Esophagus (tissue), 2 donors: ENCODE data around the gene ASIC4. TPM values are rescaled to one million over a fixed set of nuclear protein-coding genes. Genes with fewer than 3 reads are reported as not detected.

Source experiments
- H3K27ac ChIP-seq, 2 donors: one replicate each; pipeline ENCODE4 v1.5.1; 2013; ENCODE audit warnings: low read depth in 2 of 2, mild to moderate bottlenecking in 2 of 2, inconsistent platforms in 1 of 2, low read length in 1 of 2, moderate library complexity in 1 of 2
- H3K27me3 ChIP-seq, 2 donors: one replicate each; pipeline ENCODE4 v1.6.1; 2013; ENCODE audit warnings: low read length in 2 of 2, control low read depth in 1 of 2, mild to moderate bottlenecking in 1 of 2; ENCODE audit not compliant: insufficient read depth in 2 of 2, control insufficient read depth in 1 of 2
- H3K36me3 ChIP-seq, 2 donors: one replicate each; pipeline ENCODE4 v1.6.1; 2013; ENCODE audit warnings: low read length in 1 of 2; ENCODE audit not compliant: control insufficient read depth in 2 of 2, insufficient read depth in 2 of 2
- H3K4me1 ChIP-seq, 2 donors: one replicate each; pipeline ENCODE4 v1.6.1; 2013; ENCODE audit warnings: low read length in 1 of 2; ENCODE audit not compliant: control insufficient read depth in 2 of 2, insufficient read depth in 2 of 2
- H3K4me3 ChIP-seq, 2 donors: one replicate each; pipeline ENCODE4 v1.5.1; 2013; ENCODE audit warnings: low read length in 2 of 2, mild to moderate bottlenecking in 2 of 2, low read depth in 1 of 2, moderate library complexity in 1 of 2
- H3K9me3 ChIP-seq, 2 donors: one replicate each; pipeline ENCODE4 v1.6.1; 2013; ENCODE audit warnings: mild to moderate bottlenecking in 2 of 2, low read depth in 1 of 2, low read length in 1 of 2, moderate library complexity in 1 of 2; ENCODE audit not compliant: control insufficient read depth in 2 of 2, insufficient read depth in 1 of 2
- WGBS, 2 donors: extraction: QIAGEN DNeasy Blood & Tissue Kit; methylation state at CpG; one replicate each; pipeline ENCODE4 v1.1.7; 2013; 5-methylcytosine and 5-hydroxymethylcytosine counted together
- polyA plus RNA-seq, 2 donors: library from polyadenylated mRNA; stranded (reverse); fragments of 200-250 nt; gene quantifications; one replicate each; pipeline ENCODE4 v1.2.3, GENCODE V29; 2013
- donor health status: healthy with polysubstance abuse.
- donor health status: Bipolar disorder and iron deficiency.

The ASIC4 gene
- polyA plus RNA-seq, 2 donors, result 0.01 to 0.02 TPM

GRCh38 chr2:219576505-219577388 is 62.5 kb downstream of the ASIC4 start:
- 31 to 38% methylated on average over 13 to 15 of the region's 15 CpGs for WGBS, 2 donors
- H3K4me3 ChIP-seq, result no peak overlapping the region
- H3K27me3 ChIP-seq, result no peaks in the 10 kb centered on the region
- no peaks in the 10 kb centered on the region for H3K36me3 ChIP-seq
- peaks cover 0 to 3% of the 10 kb centered on the region in 2 donors for H3K4me1 ChIP-seq
- H3K9me3 ChIP-seq, result no peaks in the 10 kb centered on the region
- no peak overlapping the region for H3K27ac ChIP-seq

- 76 to 79% methylated on average over 8 of the region's 8 CpGs for WGBS, 2 donors
- H3K9me3 ChIP-seq, result no peaks in the 10 kb centered on the region
- H3K36me3 ChIP-seq, result no peaks in the 10 kb centered on the region
- no peaks in the 10 kb centered on the region for H3K27me3 ChIP-seq
- no peak overlapping the region for H3K4me3 ChIP-seq
- H3K4me1 ChIP-seq, result no peaks in the 10 kb centered on the region
- no peak overlapping the region for H3K27ac ChIP-seq
These were observed 64.7 kb downstream of the ASIC4 start for GRCh38 chr2:219578811-219579613.

- Histone ChIP-seq H3K27ac (no peak overlapping the region), H3K9me3 (no peaks in the 10 kb centered on the region), H3K4me3 (no peak overlapping the region), H3K4me1 (no peaks in the 10 kb centered on the region), H3K27me3 (no peaks in the 10 kb centered on the region), H3K36me3 (no peaks in the 10 kb centered on the region)
- WGBS, 2 donors, result 62 to 64% methylated on average over 2 of the region's 2 CpGs
These were observed 67.1 kb downstream of the ASIC4 start for GRCh38 chr2:219581346-219581745.

Other genes starting within 250 kb of the ASIC4 start
- gene DNAJB2, start 235.1 kb upstream of the ASIC4 start, polyA plus RNA-seq, result 10 to 100 TPM; 42.4 to 47.8 TPM
- under 1 TPM; 0.02 to 0.14 TPM for gene PTPRN, start 205.1 kb upstream of the ASIC4 start, polyA plus RNA-seq
- not detected for gene RESP18, start 181.7 kb upstream of the ASIC4 start, polyA plus RNA-seq
- gene DNPEP, start 126.6 kb upstream of the ASIC4 start, polyA plus RNA-seq, result 10 to 100 TPM; 46.2 to 49.6 TPM
- gene DES, start 96.1 kb upstream of the ASIC4 start, polyA plus RNA-seq, result 100 to 1,000 TPM; 672 to 686 TPM
- 10 to 100 TPM; 22.3 to 37.7 TPM for gene SPEG, start 79.6 kb upstream of the ASIC4 start, polyA plus RNA-seq
- 10 to 100 TPM; 18.4 to 25.5 TPM for gene GMPPA, start 15.6 kb upstream of the ASIC4 start, polyA plus RNA-seq
- 10 to 100 TPM; 10.1 to 20.2 TPM for gene CHPF, start 29.3 kb downstream of the ASIC4 start, polyA plus RNA-seq
- gene TMEM198, start 29.5 kb downstream of the ASIC4 start, polyA plus RNA-seq, result 1 to 10 TPM; 1.6 to 1.7 TPM
- 10 to 100 TPM; 19.9 to 28.6 TPM for gene OBSL1, start 57.1 kb downstream of the ASIC4 start, polyA plus RNA-seq
- under 1 TPM; 0.24 to 0.71 TPM for gene INHA, start 57.8 kb downstream of the ASIC4 start, polyA plus RNA-seq
- 10 to 100 TPM; 17.0 to 25.5 TPM for gene STK11IP, start 83.4 kb downstream of the ASIC4 start, polyA plus RNA-seq
- 1 to 10 TPM; 2.0 to 2.5 TPM for gene SLC4A3, start 113.1 kb downstream of the ASIC4 start, polyA plus RNA-seq